GM12878 (cell line): ENCODE data around the gene KTN1. TPM values are rescaled to one million over a fixed set of nuclear protein-coding genes. Genes with fewer than 3 reads are reported as not detected.

Source experiments
- polyA plus RNA-seq, 11 experiments: library from polyadenylated mRNA; depleted of rRNA in 4 of 11; unstranded in 6 of 11; stranded (reverse) in 5 of 11; fragments of >200 nt; fragmentation: Nextera tagmentation in 4 of 11; fragmentation: Illumina TruSeq in 1 of 11; extraction: Ambion mirVana in 4 of 11; extraction: Trizol in 1 of 11; gene quantifications; 1 replicate in 1 of 11; 2 replicates in 10 of 11; pipeline versions ENCODE4 v1.2.1 to v1.2.3, GENCODE V29; 2011 to 2016; ENCODE audit warnings: inconsistent platforms in 2 of 11, missing spikeins in 2 of 11, low read depth in 1 of 11
- small RNA-seq: library from RNA; depleted of rRNA; stranded (forward); fragments of <200 nt; gene quantifications from one replicate; pipeline ENCODE3, GENCODE V24; 2014
- total RNA-seq, 4 experiments: library from RNA; depleted of rRNA in 3 of 4; stranded (reverse); fragments of >200 nt in 3 of 4; fragmentation: Illumina TruSeq in 1 of 4; extraction: Trizol in 1 of 4; gene quantifications; 2 replicates each; pipeline versions ENCODE4 v1.2.1 to v1.2.3, GENCODE V29; 2013 to 2021
- TF ChIP-seq, protein P1 (sequence below): IDR thresholded peaks from 2 replicates; pipeline ENCODE4 v1.6.1; 2011; ENCODE audit warnings: mild to moderate bottlenecking, low read depth, low read length, moderate library complexity; ENCODE audit not compliant: insufficient replicate concordance

Gene KTN1
- total and polyA plus RNA-seq, 10 of the 15 experiments (the other 5 are each of a cell fraction or from before 2014, with no cell fraction given), result 50.6 to 154 (median 84.2) TPM

DNA sequence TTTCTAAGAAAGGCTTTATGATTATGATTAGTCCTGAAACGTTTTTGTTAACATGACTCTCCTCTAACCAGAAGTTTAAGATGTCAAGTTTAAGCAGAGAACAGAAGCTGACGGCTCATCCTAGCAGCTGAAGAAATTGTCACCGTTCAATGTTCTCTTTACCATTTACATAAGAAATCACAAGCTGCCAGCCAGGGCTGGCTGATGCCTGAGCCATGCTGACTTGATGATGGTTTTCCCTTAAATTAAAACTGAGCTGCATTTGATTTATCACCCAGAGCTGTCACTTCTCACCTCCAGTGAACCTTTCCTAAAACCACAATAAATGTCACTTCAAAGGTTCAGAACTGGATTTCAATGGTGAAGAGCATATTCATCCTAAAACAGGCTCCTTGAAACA, 153.6 kb downstream of the KTN1 start (continued):
- TF ChIP-seq, protein P1, sequence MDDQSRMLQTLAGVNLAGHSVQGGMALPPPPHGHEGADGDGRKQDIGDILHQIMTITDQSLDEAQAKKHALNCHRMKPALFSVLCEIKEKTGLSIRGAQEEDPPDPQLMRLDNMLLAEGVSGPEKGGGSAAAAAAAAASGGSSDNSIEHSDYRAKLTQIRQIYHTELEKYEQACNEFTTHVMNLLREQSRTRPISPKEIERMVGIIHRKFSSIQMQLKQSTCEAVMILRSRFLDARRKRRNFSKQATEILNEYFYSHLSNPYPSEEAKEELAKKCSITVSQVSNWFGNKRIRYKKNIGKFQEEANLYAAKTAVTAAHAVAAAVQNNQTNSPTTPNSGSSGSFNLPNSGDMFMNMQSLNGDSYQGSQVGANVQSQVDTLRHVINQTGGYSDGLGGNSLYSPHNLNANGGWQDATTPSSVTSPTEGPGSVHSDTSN, result no peak

Small RNAs within 50 kb of the gene (small RNA-seq; reads per million reads assigned to genes)
- gene RF00019, result not detected

Other genes with a start within 250 kb of the KTN1 start
- 6.3 and 7.3 TPM in 2 replicates for gene ATG14, start 168.4 kb upstream of the KTN1 start, total RNA-seq (2014; rRNA removed)
- 5.5 TPM in 2 replicates for gene ATG14, start 168.4 kb upstream of the KTN1 start, total RNA-seq (2014; rRNA removed; fragmentation: Illumina TruSeq; extraction: Trizol)
- gene ATG14, start 168.4 kb upstream of the KTN1 start, total RNA-seq (2021), result 4.3 and 4.5 TPM in 2 replicates
- gene ATG14, start 168.4 kb upstream of the KTN1 start, polyA plus RNA-seq (2011; rRNA removed), result 5.6 and 7.4 TPM in 2 replicates
- 5.9 and 6.6 TPM in 2 replicates for gene ATG14, start 168.4 kb upstream of the KTN1 start, polyA plus RNA-seq (2014; fragmentation: Illumina TruSeq; extraction: Trizol)
- gene ATG14, start 168.4 kb upstream of the KTN1 start, polyA plus RNA-seq (2014; fragmentation: Nextera tagmentation; extraction: Ambion mirVana), result 1 to 10 TPM; 1.1 to 1.4 TPM
- 6.4 TPM in 2 replicates for gene ATG14, start 168.4 kb upstream of the KTN1 start, polyA plus RNA-seq (2014; rRNA removed)
- 1 to 10 TPM; 1.8 to 2.1 TPM for gene ATG14, start 168.4 kb upstream of the KTN1 start, polyA plus RNA-seq (2016; fragmentation: Nextera tagmentation; extraction: Ambion mirVana)
- gene TBPL2, start 139.6 kb upstream of the KTN1 start, total RNA-seq (2014; rRNA removed), result not detected in 2 replicates
- not detected in 2 replicates for gene TBPL2, start 139.6 kb upstream of the KTN1 start, total RNA-seq (2014; rRNA removed; fragmentation: Illumina TruSeq; extraction: Trizol)
- gene TBPL2, start 139.6 kb upstream of the KTN1 start, total RNA-seq (2021), result 0.41 TPM in 1 of 2 replicates, not detected in the other
- not detected in 2 replicates for gene TBPL2, start 139.6 kb upstream of the KTN1 start, polyA plus RNA-seq (2011; rRNA removed)
- not detected in 2 replicates for gene TBPL2, start 139.6 kb upstream of the KTN1 start, polyA plus RNA-seq (2014; fragmentation: Illumina TruSeq; extraction: Trizol)
- gene TBPL2, start 139.6 kb upstream of the KTN1 start, polyA plus RNA-seq (2014; fragmentation: Nextera tagmentation; extraction: Ambion mirVana), result not detected
- not detected in 2 replicates for gene TBPL2, start 139.6 kb upstream of the KTN1 start, polyA plus RNA-seq (2014; rRNA removed)
- gene TBPL2, start 139.6 kb upstream of the KTN1 start, polyA plus RNA-seq (2016; fragmentation: Nextera tagmentation; extraction: Ambion mirVana), result not detected